H1 (cell line): ENCODE measurements around the gene OSGEPL1. TPM values are rescaled to one million over a fixed set of nuclear protein-coding genes. Genes with fewer than 3 reads are reported as not detected.

Experiments used
- CTCF ChIA-PET: fragments of 300-600 bp; sonication (Branson Sonifier 250); formaldehyde crosslinking; loops from one replicate; lab custom pipeline; 2021; ENCODE audit not compliant: partially characterized antibody; lab: Charles Lee
- POLR2A ChIA-PET: fragments of 300-600 bp; sonication (Branson Sonifier 250); formaldehyde crosslinking; loops from one replicate; lab custom pipeline; 2021; ENCODE audit warnings: inconsistent platforms; ENCODE audit not compliant: partially characterized antibody; lab: Charles Lee
- DNase-seq, 2 experiments: peaks; one replicate each; pipeline versions ENCODE4 v3.0.0 to v3.0.0-alpha.2; 2010 to 2022; ENCODE audit warnings: low spot score in 2 of 2, low read depth in 1 of 2, mixed read lengths in 1 of 2
- FAIRE-seq: peaks from 2 replicates; lab custom pipeline; 2011; peaks lifted over from hg19 to GRCh38; lab: Jason Lieb, UNC
- H2AFZ ChIP-seq: 2 replicates; pipeline ENCODE4 v1.8.1; 2012; ENCODE audit warnings: low read length, inconsistent platforms
- H2AK5ac ChIP-seq: 2 replicates; pipeline ENCODE4 v1.6.1; 2013; ENCODE audit warnings: low read depth, low read length
- H2BK120ac ChIP-seq: replicated peaks from 2 replicates; pipeline ENCODE3; 2013; ENCODE audit warnings: low read depth, low read length, inconsistent platforms
- H2BK12ac ChIP-seq: 2 replicates; pipeline ENCODE4 v1.6.1; 2013; ENCODE audit warnings: low read depth, low read length
- H2BK15ac ChIP-seq: 2 replicates; pipeline ENCODE4 v1.6.1; 2013; ENCODE audit warnings: low read length
- H2BK20ac ChIP-seq: 2 replicates; pipeline ENCODE4 v1.6.1; 2013; ENCODE audit warnings: low read length
- H2BK5ac ChIP-seq: 2 replicates; pipeline ENCODE4 v1.6.1; 2013; ENCODE audit warnings: low read depth, low read length
- H3K14ac ChIP-seq: 2 replicates; pipeline ENCODE4 v1.6.1; 2013; ENCODE audit warnings: inconsistent platforms; ENCODE audit not compliant: insufficient read length
- H3K18ac ChIP-seq: 2 replicates; pipeline ENCODE4 v1.6.1; 2013; ENCODE audit warnings: low read length; ENCODE audit errors: extremely low read depth
- H3K23ac ChIP-seq: 2 replicates; pipeline ENCODE4 v1.6.1; 2013; ENCODE audit warnings: inconsistent platforms; ENCODE audit not compliant: insufficient read length
- H3K23me2 ChIP-seq: 2 replicates; pipeline ENCODE4 v1.6.1; 2013; ENCODE audit warnings: low read depth, low read length
- H3K27ac ChIP-seq: 2 replicates; pipeline ENCODE4 v1.6.1; 2011; ENCODE audit warnings: low read depth, low read length, inconsistent platforms
- H3K27me3 ChIP-seq, 4 experiments: replicated peaks in 1 of 4; 1 replicate in 1 of 4; 2 replicates in 3 of 4; pipeline versions ENCODE4 v1.6.1 to v1.8.1; 2011 to 2013; ENCODE audit warnings: low read length in 3 of 4, mild to moderate bottlenecking in 3 of 4, inconsistent platforms in 2 of 4, mixed read lengths in 2 of 4, moderate library complexity in 1 of 4; ENCODE audit not compliant: control insufficient read depth in 3 of 4, insufficient read depth in 3 of 4; ENCODE audit errors: extremely low read depth in 1 of 4
- H3K36me3 ChIP-seq, 4 experiments: 2 replicates each; pipeline versions ENCODE4 v1.6.1 to v1.8.1; 2011 to 2013; ENCODE audit warnings: mild to moderate bottlenecking in 4 of 4, low read length in 3 of 4, moderate library complexity in 2 of 4, control low read depth in 1 of 4, inconsistent platforms in 1 of 4; ENCODE audit not compliant: insufficient read depth in 4 of 4, control insufficient read depth in 2 of 4
- H3K4ac ChIP-seq: replicated peaks from 2 replicates; pipeline ENCODE3; 2013; ENCODE audit warnings: low read length, low read depth, mixed read lengths, inconsistent platforms; ENCODE audit not compliant: insufficient read length
- H3K4me1 ChIP-seq, 4 experiments: replicated peaks in 1 of 4; 1 replicate in 1 of 4; 2 replicates in 3 of 4; pipeline versions ENCODE4 v1.6.1 to v1.8.1; 2011 to 2013; ENCODE audit warnings: low read length in 3 of 4, inconsistent platforms in 2 of 4, mixed read lengths in 1 of 4; ENCODE audit not compliant: insufficient read depth in 4 of 4, control insufficient read depth in 3 of 4
- H3K4me2 ChIP-seq, 2 experiments: 2 replicates each; pipeline versions ENCODE4 v1.6.1 to v1.8.1; 2011 to 2013; ENCODE audit warnings: low read depth in 2 of 2, low read length in 2 of 2, control low read depth in 1 of 2, inconsistent platforms in 1 of 2, mild to moderate bottlenecking in 1 of 2; ENCODE audit not compliant: insufficient read depth in 1 of 2
- H3K4me3 ChIP-seq, 4 experiments: fragments of 200-600, 300-600 bp in 1 of 4; sonication (generic), shearing (Covaris generic), sonication (Bioruptor Twin) in 1 of 4; 2 replicates each; pipeline versions ENCODE4 v1.5.1 to v1.8.1; 2011 to 2016; ENCODE audit warnings: low read length in 4 of 4, low read depth in 3 of 4, control low read depth in 2 of 4, inconsistent platforms in 2 of 4, mild to moderate bottlenecking in 2 of 4, mixed read lengths in 1 of 4, moderate library complexity in 1 of 4; ENCODE audit not compliant: insufficient read depth in 2 of 4; ENCODE audit errors: extremely low read depth in 1 of 4
- H3K56ac ChIP-seq: replicated peaks from 2 replicates; pipeline ENCODE3; 2013; ENCODE audit warnings: low read depth, mild to moderate bottlenecking, mixed read lengths, low read length, inconsistent platforms; ENCODE audit not compliant: insufficient read length
- H3K79me1 ChIP-seq: 2 replicates; pipeline ENCODE4 v1.6.1; 2013; ENCODE audit warnings: low read depth, low read length, control low read depth
- H3K79me2 ChIP-seq, 2 experiments: 2 replicates each; pipeline versions ENCODE4 v1.6.1 to v1.8.1; 2012 to 2013; ENCODE audit warnings: low read length in 2 of 2, mild to moderate bottlenecking in 2 of 2, inconsistent platforms in 1 of 2; ENCODE audit not compliant: insufficient read depth in 2 of 2, control insufficient read depth in 1 of 2
- H3K9ac ChIP-seq, 4 experiments: replicated peaks in 1 of 4; 1 replicate in 1 of 4; 2 replicates in 3 of 4; pipeline versions ENCODE4 v1.6.1 to v1.8.1; 2011 to 2013; ENCODE audit warnings: low read depth in 3 of 4, low read length in 3 of 4, control low read depth in 2 of 4, mild to moderate bottlenecking in 2 of 4, moderate library complexity in 2 of 4, inconsistent platforms in 1 of 4; ENCODE audit errors: extremely low read depth in 1 of 4
- H3K9me3 ChIP-seq, 2 experiments: 2 replicates each; pipeline versions ENCODE4 v1.6.1 to v1.8.1; 2012 to 2013; ENCODE audit warnings: mild to moderate bottlenecking in 2 of 2, moderate library complexity in 2 of 2, control low read depth in 1 of 2, inconsistent platforms in 1 of 2, low read depth in 1 of 2, low read length in 1 of 2, mixed read lengths in 1 of 2; ENCODE audit not compliant: insufficient read depth in 2 of 2
- H4K20me1 ChIP-seq, 2 experiments: replicated peaks in 1 of 2; 2 replicates each; pipeline versions ENCODE3 to v1.8.1; 2011 to 2013; ENCODE audit warnings: inconsistent platforms in 2 of 2, low read length in 2 of 2, mild to moderate bottlenecking in 1 of 2; ENCODE audit not compliant: insufficient read depth in 2 of 2, control insufficient read depth in 1 of 2
- H4K5ac ChIP-seq: 2 replicates; pipeline ENCODE4 v1.6.1; 2013; ENCODE audit warnings: low read length, low read depth, mixed read lengths, inconsistent platforms; ENCODE audit not compliant: insufficient read length
- H4K8ac ChIP-seq: 2 replicates; pipeline ENCODE4 v1.8.0; 2013; ENCODE audit warnings: mild to moderate bottlenecking, moderate library complexity, low read length, inconsistent platforms; ENCODE audit not compliant: insufficient read depth; ENCODE audit errors: extremely low read depth
- H4K91ac ChIP-seq: replicated peaks from 2 replicates; pipeline ENCODE3; 2013; ENCODE audit warnings: low read length, mixed read lengths, inconsistent platforms; ENCODE audit not compliant: insufficient read length
- ASH2L ChIP-seq: fragments of 200-600, 300-600 bp; sonication (generic); IDR thresholded peaks from one replicate; pipeline ENCODE4 v1.7.1; 2017; ENCODE audit warnings: low read length
- KDM4A ChIP-seq: IDR thresholded peaks from one replicate; pipeline ENCODE4 v1.7.1; 2012; ENCODE audit warnings: low read depth, mild to moderate bottlenecking, moderate library complexity, low read length, inconsistent platforms; ENCODE audit not compliant: severe bottlenecking
- MAFK ChIP-seq: IDR thresholded peaks from 2 replicates; pipeline ENCODE4 v1.6.1; 2012; ENCODE audit warnings: low read depth, mild to moderate bottlenecking, improper control_type of control experiment, low read length
- SAP30 ChIP-seq: fragments of 300-600 bp; sonication (generic); IDR thresholded peaks from 2 replicates; pipeline ENCODE4 v1.7.1; 2012; ENCODE audit warnings: low read length, moderate library complexity, mild to moderate bottlenecking, inconsistent platforms; ENCODE audit not compliant: insufficient read depth, insufficient replicate concordance
- WGBS, 2 experiments: shearing (Covaris generic) in 1 of 2; methylation state at CpG; one replicate each; pipeline versions ENCODE4 v1.1.6 to v1.1.7; 2013 to 2015; ENCODE audit warnings: low lambda C conversion rate in 2 of 2, mixed read lengths in 2 of 2, inconsistent platforms in 1 of 2, low coverage in 1 of 2, missing lambda C conversion rate in 1 of 2; ENCODE audit not compliant: insufficient replicate concordance in 2 of 2, insufficient coverage in 1 of 2, insufficient read length in 1 of 2; ENCODE audit errors: extremely low coverage in 1 of 2, missing lambda C conversion rate in 1 of 2; 5-methylcytosine and 5-hydroxymethylcytosine counted together
- polyA plus RNA-seq, 7 experiments: library from polyadenylated mRNA; depleted of rRNA in 3 of 7; stranded (reverse) in 5 of 7; unstranded in 2 of 7; fragments of >200 nt in 5 of 7; fragments of 200-250 nt in 2 of 7; gene quantifications; 1 replicate in 5 of 7; 2 replicates in 1 of 7; 4 replicates in 1 of 7; pipeline versions ENCODE4 v1.2.1 to v1.2.3, GENCODE V29; 2011 to 2013; ENCODE audit warnings: missing spikeins in 2 of 7, mixed read lengths in 2 of 7
- total RNA-seq: library from RNA; stranded (reverse); fragmentation: NEBNext Ultra II Directional; extraction: Animal tissue kit (Norgen Biotek cat#: 25700); gene quantifications from 2 replicates; pipeline ENCODE4 v1.2.1, GENCODE V29; 2021

OSGEPL1 gene
- total and polyA plus RNA-seq, 2 of the 8 experiments (the other 6 are each of a cell fraction or from before 2014, with no cell fraction given) = 7.1 to 15.7 TPM

DNA sequence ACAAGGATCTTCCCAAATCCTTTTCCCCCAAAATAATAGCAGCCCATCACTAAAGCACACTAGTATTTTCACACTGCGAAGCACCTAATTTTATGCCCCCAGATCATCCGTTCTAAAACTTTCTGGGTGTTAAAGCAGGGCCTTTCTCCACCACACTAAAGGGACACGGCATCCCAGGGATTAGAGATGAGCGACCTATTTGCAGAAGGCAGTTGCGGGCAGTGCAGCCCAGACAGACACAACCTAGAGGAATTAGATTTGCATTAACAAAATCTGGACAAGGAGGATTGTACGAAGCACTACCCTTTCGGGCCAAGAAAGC is 402 bp downstream of the OSGEPL1 start:
- H3K79me1 ChIP-seq = no peaks in the 10 kb centered on the region
- H4K5ac ChIP-seq = peak overlapping the region; percentile 82
- H4K20me1 ChIP-seq = no peaks in the 10 kb centered on the region
- H2BK5ac ChIP-seq = peak overlapping the region; percentile 87; the same call in 1 of the 2 replicates
- peak overlapping the region; percentile 95 for H2AFZ ChIP-seq
- peak overlapping the region; percentile 49 to 75 for H3K4me2 ChIP-seq
- H3K4me1 ChIP-seq = no peaks in the 10 kb centered on the region; a peak in 1 of 7 replicates
- TF ChIP-seq KDM4A = peak; percentile 28
- no peak for TF ChIP-seq ASH2L
- peak; percentile 21 for TF ChIP-seq SAP30
- TF ChIP-seq MAFK = no peak
- H2AK5ac ChIP-seq = no peak overlapping the region
- no peaks in the 10 kb centered on the region for H3K9me3 ChIP-seq
- peak overlapping the region; percentile 68; the same call in 1 of the 2 replicates for H4K8ac ChIP-seq
- peak overlapping the region; percentile 86 to 91 (median 90) for H3K9ac ChIP-seq
- POLR2A ChIA-PET = interaction anchor here (0.8 to 4.3 kb wide), 9 partner anchors 12 to 418 kb away, joined by 3 to 28 read pairs (median 4); partner anchors contain the start of genes ORMDL1, PMS1 and WDR75
- H3K18ac ChIP-seq = peak overlapping the region; percentile 34; the same call in 1 of the 2 replicates
- H3K27ac ChIP-seq = peak overlapping the region; percentile 85; the same call in 1 of the 2 replicates
- H2BK20ac ChIP-seq = no peak overlapping the region
- no peaks in the 10 kb centered on the region for H3K23me2 ChIP-seq
- peak overlapping the region; percentile 82 for H3K4ac ChIP-seq
- no peak for FAIRE-seq
- no peaks in the 10 kb centered on the region for H3K79me2 ChIP-seq
- DNase-seq = no peak
- CTCF ChIA-PET = interaction anchor here (0.7 to 3.1 kb wide), 25 partner anchors 9 to 295 kb away, joined by 3 to 33 read pairs (median 4); partner anchors contain the start of genes ASNSD1, ORMDL1 and PMS1
- no peak overlapping the region for H2BK120ac ChIP-seq
- H2BK12ac ChIP-seq = no peak overlapping the region
- WGBS, 2 experiments = 2% methylated on average over 7 of the region's 7 CpGs; no CpG with 5 or more reads in 1 of the 2 experiments
- H3K14ac ChIP-seq = no peak overlapping the region
- no peak overlapping the region for H3K23ac ChIP-seq
- no peak overlapping the region for H4K91ac ChIP-seq
- no peak overlapping the region for H2BK15ac ChIP-seq
- H3K4me3 ChIP-seq = peak overlapping the region; percentile 81 to 91 (median 88)
- H3K36me3 ChIP-seq = peaks cover 0 to 6% (median 0%) of the 10 kb centered on the region in 4 experiments; a peak in 2 of 8 replicates
- no peaks in the 10 kb centered on the region for H3K27me3 ChIP-seq
- peak overlapping the region; percentile 71 for H3K56ac ChIP-seq
